GM12878 (cell line): ENCODE data around the gene VSIG8. TPM values are rescaled to one million over a fixed set of nuclear protein-coding genes. Genes with fewer than 3 reads are reported as not detected.

Source experiments
- ATAC-seq: fragments of 200-7000 bp; cut with Tn5 transposase; 3 replicates; pipeline ENCODE4 v1.9.1; 2020; ENCODE audit warnings: mild to moderate bottlenecking, moderate library complexity
- BruUV-seq: library from RNA; stranded (reverse); fragments of 400-500 nt; replicated peaks from 2 replicates; lab custom pipeline; 2021; lab: Mats Ljungman, UMichigan
- CTCF ChIA-PET: fragments of 300-600 bp; sonication (Branson Sonifier 250); formaldehyde crosslinking; extraction: SDS; loops from one replicate; lab custom pipeline; 2021; ENCODE audit warnings: inconsistent platforms; lab: Yijun Ruan, JAX
- POLR2A ChIA-PET: fragments of 350-600 bp; formaldehyde crosslinking; extraction: SDS; loops from one replicate; lab custom pipeline; 2021; ENCODE audit warnings: inconsistent platforms; lab: Charles Lee
- RAD21 ChIA-PET: fragments of 300-600 bp; sonication (Branson Sonifier 250); formaldehyde crosslinking; loops from one replicate; lab custom pipeline; 2023; ENCODE audit warnings: antibody characterized with exemption; ENCODE audit not compliant: unreplicated experiment; lab: Charles Lee
- SMC1A ChIA-PET: fragments of 300-600 bp; sonication (Branson Sonifier 250); formaldehyde crosslinking; loops from one replicate; lab custom pipeline; 2023; ENCODE audit not compliant: unreplicated experiment, uncharacterized antibody; lab: Charles Lee
- DNase-seq: peaks from one replicate; pipeline ENCODE4 v3.0.0-alpha.2; 2011; ENCODE audit warnings: low read depth, low spot score
- FAIRE-seq: peaks from 3 replicates; lab custom pipeline; 2011; peaks lifted over from hg19 to GRCh38; lab: Jason Lieb, UNC
- H2AFZ ChIP-seq: 2 replicates; pipeline ENCODE4 v1.6.0; 2011; ENCODE audit warnings: low read depth, low read length, control low read depth; ENCODE audit not compliant: control insufficient read depth
- H3K27ac ChIP-seq: 2 replicates; pipeline ENCODE4 v1.5.1; 2011; ENCODE audit warnings: control low read depth; ENCODE audit not compliant: control insufficient read depth, insufficient read depth
- H3K27me3 ChIP-seq, 2 experiments: replicated peaks in 1 of 2; 2 replicates each; pipeline versions ENCODE4 v1.6.0 to v1.6.1; 2011; ENCODE audit warnings: low read length in 1 of 2; ENCODE audit not compliant: control insufficient read depth in 2 of 2, insufficient read depth in 2 of 2
- H3K36me3 ChIP-seq, 2 experiments: 2 replicates each; pipeline ENCODE4 v1.5.1; 2011; ENCODE audit warnings: low read length in 1 of 2; ENCODE audit not compliant: control insufficient read depth in 2 of 2, insufficient read depth in 2 of 2
- H3K4me1 ChIP-seq: 2 replicates; pipeline ENCODE4 v1.6.1; 2011; ENCODE audit warnings: mild to moderate bottlenecking, low read length, moderate library complexity, mixed read lengths; ENCODE audit not compliant: control insufficient read depth, insufficient read depth
- H3K4me2 ChIP-seq: 2 replicates; pipeline ENCODE4 v1.6.0; 2011; ENCODE audit warnings: control low read depth; ENCODE audit not compliant: control insufficient read depth, insufficient read depth
- H3K4me3 ChIP-seq: fragments of 200-600 bp; sonication (generic); 2 replicates; pipeline ENCODE4 v1.5.1; 2016
- H3K79me2 ChIP-seq: 2 replicates; pipeline ENCODE4 v1.6.0; 2011; ENCODE audit warnings: low read length; ENCODE audit not compliant: control insufficient read depth, insufficient read depth
- H3K9ac ChIP-seq: 2 replicates; pipeline ENCODE4 v1.8.0; 2011; ENCODE audit warnings: low read length, control low read depth, mixed read lengths; ENCODE audit not compliant: control insufficient read depth, insufficient read depth
- H3K9me3 ChIP-seq: replicated peaks from 3 replicates; pipeline ENCODE4 v1.5.1; 2011; ENCODE audit warnings: mild to moderate bottlenecking, low read length; ENCODE audit not compliant: control insufficient read depth, insufficient read depth
- H4K20me1 ChIP-seq: 2 replicates; pipeline ENCODE4 v1.6.0; 2011; ENCODE audit not compliant: control insufficient read depth, insufficient read depth
- ATF2 ChIP-seq: IDR thresholded peaks from 2 replicates; pipeline ENCODE4 v1.6.1; 2012; ENCODE audit warnings: low read length, inconsistent platforms
- BACH1 ChIP-seq: fragments of 450-650 bp; IDR thresholded peaks from 2 replicates; pipeline ENCODE4 v1.6.1; 2017; ENCODE audit warnings: mild to moderate bottlenecking, borderline replicate concordance
- ESRRA ChIP-seq: IDR thresholded peaks from 2 replicates; pipeline ENCODE4 v1.6.1; 2012; ENCODE audit warnings: mild to moderate bottlenecking, low read length, improper control_type of control experiment
- HDAC2 ChIP-seq: fragments of 200-600 bp; sonication (generic); IDR thresholded peaks from 2 replicates; pipeline ENCODE4 v1.6.1; 2017
- HDAC6 ChIP-seq: fragments of 200-600 bp; sonication (generic); IDR thresholded peaks from one replicate; pipeline ENCODE4 v1.8.0; 2017; ENCODE audit warnings: antibody characterized with exemption; ENCODE audit not compliant: unreplicated experiment
- HDGF ChIP-seq: fragments of 450-650 bp; IDR thresholded peaks from 2 replicates; pipeline ENCODE4 v1.6.1; 2016; ENCODE audit warnings: antibody characterized with exemption
- JUND ChIP-seq: IDR thresholded peaks from 2 replicates; pipeline ENCODE4 v1.6.1; 2012; ENCODE audit warnings: low read depth, mild to moderate bottlenecking, low read length, improper control_type of control experiment, moderate library complexity
- KLF5 ChIP-seq: fragments of 450-650 bp; IDR thresholded peaks from 2 replicates; pipeline ENCODE4 v1.6.1; 2014; ENCODE audit warnings: mild to moderate bottlenecking; ENCODE audit not compliant: partially characterized antibody
- NFXL1 ChIP-seq: fragments of 450-650 bp; IDR thresholded peaks from 2 replicates; pipeline ENCODE4 v1.6.1; 2017; ENCODE audit warnings: antibody characterized with exemption, mild to moderate bottlenecking, borderline replicate concordance
- RAD51 ChIP-seq: fragments of 450-650 bp; IDR thresholded peaks from 2 replicates; pipeline ENCODE4 v1.6.1; 2016; ENCODE audit warnings: moderate library complexity, mild to moderate bottlenecking, inconsistent platforms
- SIN3A ChIP-seq: IDR thresholded peaks from 2 replicates; pipeline ENCODE4 v1.6.1; 2012; ENCODE audit warnings: low read depth, low read length, improper control_type of control experiment
- SKIL ChIP-seq: fragments of 450-650 bp; IDR thresholded peaks from 2 replicates; pipeline ENCODE4 v1.6.1; 2017; ENCODE audit warnings: mild to moderate bottlenecking, low read depth, inconsistent platforms; ENCODE audit not compliant: poor library complexity, severe bottlenecking
- SRF ChIP-seq, 2 experiments: IDR thresholded peaks; 2 replicates each; pipeline ENCODE4 v1.6.1; 2011; ENCODE audit warnings: low read depth in 2 of 2, low read length in 2 of 2, mild to moderate bottlenecking in 1 of 2, moderate library complexity in 1 of 2
- TCF3 ChIP-seq: IDR thresholded peaks from 2 replicates; pipeline ENCODE4 v1.6.1; 2012; ENCODE audit warnings: low read depth, mild to moderate bottlenecking, low read length, borderline replicate concordance; ENCODE audit not compliant: insufficient read depth
- WGBS: methylation state at CpG from one replicate; pipeline ENCODE4 v1.1.6; 2016; ENCODE audit warnings: low lambda C conversion rate; ENCODE audit not compliant: insufficient replicate concordance, insufficient coverage; ENCODE audit errors: missing lambda C conversion rate; 5-methylcytosine and 5-hydroxymethylcytosine counted together
- in situ Hi-C: fragments of 300-500 bp; cut with MboI; formaldehyde crosslinking; loops from 9 replicates; pipeline ENCODE4 v1.14.3; 2018; ENCODE audit warnings: mixed read lengths
- intact Hi-C: fragments of 100-400 bp; cut with micrococcal nuclease; formaldehyde crosslinking; loops from one replicate; pipeline ENCODE4 v1.14.2; 2022; ENCODE audit not compliant: unreplicated experiment
- polyA plus RNA-seq, 11 experiments: library from polyadenylated mRNA; depleted of rRNA in 4 of 11; unstranded in 6 of 11; stranded (reverse) in 5 of 11; fragments of >200 nt; fragmentation: Nextera tagmentation in 4 of 11; fragmentation: Illumina TruSeq in 1 of 11; extraction: Ambion mirVana in 4 of 11; extraction: Trizol in 1 of 11; gene quantifications; 1 replicate in 1 of 11; 2 replicates in 10 of 11; pipeline versions ENCODE4 v1.2.1 to v1.2.3, GENCODE V29; 2011 to 2016; ENCODE audit warnings: inconsistent platforms in 2 of 11, missing spikeins in 2 of 11, low read depth in 1 of 11
- total RNA-seq, 4 experiments: library from RNA; depleted of rRNA in 3 of 4; stranded (reverse); fragments of >200 nt in 3 of 4; fragmentation: Illumina TruSeq in 1 of 4; extraction: Trizol in 1 of 4; gene quantifications; 2 replicates each; pipeline versions ENCODE4 v1.2.1 to v1.2.3, GENCODE V29; 2013 to 2021
- TF ChIP-seq, protein P1 (sequence below): fragments of 450-650 bp; formaldehyde crosslinking; IDR thresholded peaks from 2 replicates; pipeline ENCODE4 v1.4.0; 2020; ENCODE audit warnings: mild to moderate bottlenecking, moderate library complexity
- TF ChIP-seq, protein P2 (sequence below): IDR thresholded peaks from 2 replicates; pipeline ENCODE4 v1.6.1; 2011; ENCODE audit warnings: low read depth, low read length, improper control_type of control experiment, borderline replicate concordance

The VSIG8 gene
- total and polyA plus RNA-seq, 10 of the 15 experiments (the other 5 are each of a cell fraction or from before 2014, with no cell fraction given): not detected

DNA sequence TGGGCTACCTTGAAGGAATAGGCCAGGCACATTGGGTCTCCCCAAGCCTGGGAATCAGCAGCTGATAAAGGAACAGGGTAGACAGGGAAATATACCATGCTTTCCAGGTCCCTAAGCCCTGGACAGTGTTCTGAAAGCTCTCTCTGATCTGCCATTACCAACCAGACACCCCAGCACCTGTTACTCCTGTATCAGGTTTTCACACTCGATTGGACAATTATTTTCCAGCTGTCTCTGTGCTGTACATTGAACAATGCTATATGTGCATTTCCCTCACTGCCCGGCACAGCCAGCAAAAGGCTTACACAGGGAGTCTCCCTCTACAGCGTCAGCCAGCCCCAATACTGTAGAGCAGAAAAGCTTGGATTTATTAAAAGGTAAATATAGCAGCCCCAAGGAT, 32.8 kb upstream of the VSIG8 start:
- SMC1A ChIA-PET: interaction anchor here (0.8 to 12.2 kb wide), 6 partner anchors 12 to 112 kb away, joined by 3 to 289 read pairs (median 45); partner anchors contain the start of genes FCRL6 and TAGLN2
- no TSS peak for BruUV-seq
- H4K20me1 ChIP-seq: no peaks in the 10 kb centered on the region
- in situ Hi-C loops: no loop called here
- H3K9me3 ChIP-seq: no peaks in the 10 kb centered on the region
- FAIRE-seq (no peak), DNase-seq (no peak), ATAC-seq (no peak)
- POLR2A ChIA-PET: interaction anchor here (1.0 kb wide), 1 partner anchor 26 kb away, joined by 4 read pairs; no protein-coding TSS in a partner anchor
- no peaks in the 10 kb centered on the region for H3K79me2 ChIP-seq
- peaks cover 3% of the 10 kb centered on the region for H3K4me1 ChIP-seq
- RAD21 ChIA-PET: interaction anchor here (4.2 to 7.6 kb wide), 2 partner anchors 97 to 113 kb away, joined by 88 to 153 read pairs; no protein-coding TSS in a partner anchor
- TF ChIP-seq ESRRA: no peak
- TF ChIP-seq, protein P1, sequence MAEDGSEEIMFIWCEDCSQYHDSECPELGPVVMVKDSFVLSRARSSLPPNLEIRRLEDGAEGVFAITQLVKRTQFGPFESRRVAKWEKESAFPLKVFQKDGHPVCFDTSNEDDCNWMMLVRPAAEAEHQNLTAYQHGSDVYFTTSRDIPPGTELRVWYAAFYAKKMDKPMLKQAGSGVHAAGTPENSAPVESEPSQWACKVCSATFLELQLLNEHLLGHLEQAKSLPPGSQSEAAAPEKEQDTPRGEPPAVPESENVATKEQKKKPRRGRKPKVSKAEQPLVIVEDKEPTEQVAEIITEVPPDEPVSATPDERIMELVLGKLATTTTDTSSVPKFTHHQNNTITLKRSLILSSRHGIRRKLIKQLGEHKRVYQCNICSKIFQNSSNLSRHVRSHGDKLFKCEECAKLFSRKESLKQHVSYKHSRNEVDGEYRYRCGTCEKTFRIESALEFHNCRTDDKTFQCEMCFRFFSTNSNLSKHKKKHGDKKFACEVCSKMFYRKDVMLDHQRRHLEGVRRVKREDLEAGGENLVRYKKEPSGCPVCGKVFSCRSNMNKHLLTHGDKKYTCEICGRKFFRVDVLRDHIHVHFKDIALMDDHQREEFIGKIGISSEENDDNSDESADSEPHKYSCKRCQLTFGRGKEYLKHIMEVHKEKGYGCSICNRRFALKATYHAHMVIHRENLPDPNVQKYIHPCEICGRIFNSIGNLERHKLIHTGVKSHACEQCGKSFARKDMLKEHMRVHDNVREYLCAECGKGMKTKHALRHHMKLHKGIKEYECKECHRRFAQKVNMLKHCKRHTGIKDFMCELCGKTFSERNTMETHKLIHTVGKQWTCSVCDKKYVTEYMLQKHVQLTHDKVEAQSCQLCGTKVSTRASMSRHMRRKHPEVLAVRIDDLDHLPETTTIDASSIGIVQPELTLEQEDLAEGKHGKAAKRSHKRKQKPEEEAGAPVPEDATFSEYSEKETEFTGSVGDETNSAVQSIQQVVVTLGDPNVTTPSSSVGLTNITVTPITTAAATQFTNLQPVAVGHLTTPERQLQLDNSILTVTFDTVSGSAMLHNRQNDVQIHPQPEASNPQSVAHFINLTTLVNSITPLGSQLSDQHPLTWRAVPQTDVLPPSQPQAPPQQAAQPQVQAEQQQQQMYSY (CRISPR knock-in tag): no peak
- TF ChIP-seq SKIL: no peak
- TF ChIP-seq KLF5: no peak
- TF ChIP-seq HDGF: no peak
- no peak for TF ChIP-seq JUND
- TF ChIP-seq HDAC2: no peak
- no peak for TF ChIP-seq BACH1
- TF ChIP-seq TCF3: no peak
- no peak for TF ChIP-seq HDAC6
- TF ChIP-seq, protein P2, sequence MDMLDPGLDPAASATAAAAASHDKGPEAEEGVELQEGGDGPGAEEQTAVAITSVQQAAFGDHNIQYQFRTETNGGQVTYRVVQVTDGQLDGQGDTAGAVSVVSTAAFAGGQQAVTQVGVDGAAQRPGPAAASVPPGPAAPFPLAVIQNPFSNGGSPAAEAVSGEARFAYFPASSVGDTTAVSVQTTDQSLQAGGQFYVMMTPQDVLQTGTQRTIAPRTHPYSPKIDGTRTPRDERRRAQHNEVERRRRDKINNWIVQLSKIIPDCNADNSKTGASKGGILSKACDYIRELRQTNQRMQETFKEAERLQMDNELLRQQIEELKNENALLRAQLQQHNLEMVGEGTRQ: no peak
- TF ChIP-seq SIN3A: no peak
- no peak for TF ChIP-seq SRF (IDR thresholded peaks at IDR 0.05; ENCODE audit: low read depth in 2 of 2, low read length in 2 of 2)
- TF ChIP-seq NFXL1: no peak
- TF ChIP-seq RAD51: no peak
- no peak for TF ChIP-seq ATF2
- no peak overlapping the region for H3K4me3 ChIP-seq
- CTCF ChIA-PET: interaction anchor here (0.6 to 14.8 kb wide), 7 partner anchors 8 to 985 kb away, joined by 3 to 476 read pairs (median 5); partner anchors contain the start of gene FCRL6
- H3K27me3 ChIP-seq: 0 out of 4 replicates have a peak, but pooled peaks cover 0 to 2% of the 10 kb centered on the region in 2 experiments
- H3K4me2 ChIP-seq: no peak overlapping the region
- H3K27ac ChIP-seq: no peak overlapping the region
- H3K9ac ChIP-seq: no peak overlapping the region
- no peak overlapping the region for H2AFZ ChIP-seq
- whole genome bisulfite sequencing: 42% methylated on average over 3 of the region's 3 CpGs
- H3K36me3 ChIP-seq: no peaks in the 10 kb centered on the region
- intact Hi-C loops: no loop called here
